Mammary epithelial cell (primary cell): ENCODE results near the gene MSS51.

Experiments used
- EZH2 ChIP-seq: IDR thresholded peaks from 2 replicates; pipeline ENCODE4 v1.6.1; 2012; ENCODE audit warnings: low read length, inconsistent platforms, borderline replicate concordance
- TF ChIP-seq, protein P1 (sequence below), 2 donors: IDR thresholded peaks in 1 of 2; conservative IDR thresholded peaks in 1 of 2; 2 replicates each; pipeline ENCODE4 v1.5.1; 2011 to 2012; ENCODE audit warnings: inconsistent platforms in 2 of 2, low read length in 2 of 2, mild to moderate bottlenecking in 2 of 2, control low read depth in 1 of 2, low read depth in 1 of 2; ENCODE audit not compliant: insufficient read depth in 1 of 2; ENCODE audit errors: extremely low read depth in 1 of 2

DNA sequence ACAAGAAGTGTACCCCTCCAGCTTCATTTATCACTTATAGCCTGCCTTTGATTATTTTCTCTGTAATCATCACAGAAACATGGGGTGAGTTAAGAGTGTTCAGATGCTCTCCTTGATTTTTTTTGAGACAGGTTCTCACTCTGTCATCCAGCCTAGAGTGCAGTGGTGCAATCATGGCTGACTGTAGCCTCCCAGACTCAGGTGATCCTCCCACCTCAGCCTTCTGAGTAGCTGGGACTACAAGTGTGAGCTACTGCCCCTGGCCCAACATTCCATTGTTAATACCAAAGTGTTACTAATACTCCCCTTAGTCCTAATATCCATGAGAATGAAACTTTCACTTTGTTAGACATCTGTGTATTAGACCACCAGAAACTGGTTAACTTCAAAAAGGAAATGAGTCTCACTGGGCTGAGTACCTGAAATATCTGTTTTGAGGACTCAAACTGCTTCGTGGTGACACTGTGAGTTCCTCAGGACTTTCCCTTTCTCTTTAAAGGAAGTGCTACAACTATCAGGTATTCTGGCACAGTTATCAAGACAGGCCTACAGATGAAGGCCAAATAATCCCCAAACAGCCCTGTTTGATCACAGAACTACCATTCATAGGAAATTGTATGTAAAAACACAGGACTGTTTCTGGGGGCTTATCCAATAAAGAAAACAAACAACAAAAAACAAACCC is 54.2 kb downstream of the MSS51 start:
- TF ChIP-seq EZH2, result no peak
- TF ChIP-seq, protein P1, sequence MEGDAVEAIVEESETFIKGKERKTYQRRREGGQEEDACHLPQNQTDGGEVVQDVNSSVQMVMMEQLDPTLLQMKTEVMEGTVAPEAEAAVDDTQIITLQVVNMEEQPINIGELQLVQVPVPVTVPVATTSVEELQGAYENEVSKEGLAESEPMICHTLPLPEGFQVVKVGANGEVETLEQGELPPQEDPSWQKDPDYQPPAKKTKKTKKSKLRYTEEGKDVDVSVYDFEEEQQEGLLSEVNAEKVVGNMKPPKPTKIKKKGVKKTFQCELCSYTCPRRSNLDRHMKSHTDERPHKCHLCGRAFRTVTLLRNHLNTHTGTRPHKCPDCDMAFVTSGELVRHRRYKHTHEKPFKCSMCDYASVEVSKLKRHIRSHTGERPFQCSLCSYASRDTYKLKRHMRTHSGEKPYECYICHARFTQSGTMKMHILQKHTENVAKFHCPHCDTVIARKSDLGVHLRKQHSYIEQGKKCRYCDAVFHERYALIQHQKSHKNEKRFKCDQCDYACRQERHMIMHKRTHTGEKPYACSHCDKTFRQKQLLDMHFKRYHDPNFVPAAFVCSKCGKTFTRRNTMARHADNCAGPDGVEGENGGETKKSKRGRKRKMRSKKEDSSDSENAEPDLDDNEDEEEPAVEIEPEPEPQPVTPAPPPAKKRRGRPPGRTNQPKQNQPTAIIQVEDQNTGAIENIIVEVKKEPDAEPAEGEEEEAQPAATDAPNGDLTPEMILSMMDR (conservative IDR thresholded peaks at IDR 0.05 in 1 of 2, IDR thresholded peaks at IDR 0.05 in 1 of 2; ENCODE audit: extremely low read depth in 1 of 2, insufficient read depth in 1 of 2, low read depth in 1 of 2, low read length in 2 of 2), result no peak
